SKM-1 (cell line): Measurements from ENCODE around the gene CENPN.

Experiments used
- DNase-seq: peaks from one replicate; lab custom pipeline; 2025; ENCODE audit not compliant: unreplicated experiment; lab: John Stamatoyannopoulos, UW

The CENPN gene

GRCh38 chr16:80990978-80991377 lies 16.0 kb upstream of the CENPN start:
- DNase-seq = no peak

- DNase-seq = no peak
Observed at GRCh38 chr16:80991792-80992430, 15.1 kb upstream of the CENPN start.

GRCh38 chr16:80992676-80993293 lies 14.2 kb upstream of the CENPN start:
- DNase-seq = no peak

- no peak for DNase-seq
Observed at GRCh38 chr16:80993307-80993706, 13.7 kb upstream of the CENPN start.

GRCh38 chr16:80993834-80994233 lies 13.2 kb upstream of the CENPN start:
- DNase-seq = no peak

- DNase-seq = no peak
Observed at GRCh38 chr16:80994451-80994850, 12.6 kb upstream of the CENPN start.

- DNase-seq = no peak
Observed at GRCh38 chr16:80996688-80997138, 10.3 kb upstream of the CENPN start.

- no peak for DNase-seq
Observed at GRCh38 chr16:80997139-80997798, 9.7 kb upstream of the CENPN start.

- DNase-seq = no peak
Observed at GRCh38 chr16:80997964-80998620, 8.9 kb upstream of the CENPN start.

GRCh38 chr16:81000873-81001272 lies 6.1 kb upstream of the CENPN start:
- DNase-seq = no peak

- DNase-seq = no peak
Observed at GRCh38 chr16:81001330-81001729, 5.7 kb upstream of the CENPN start.

- DNase-seq = no peak
Observed at GRCh38 chr16:81003064-81003463, 4.0 kb upstream of the CENPN start.

- no peak for DNase-seq
Observed at GRCh38 chr16:81003610-81004460, 3.2 kb upstream of the CENPN start.

- DNase-seq = no peak
Observed at GRCh38 chr16:81004646-81005353, 2.2 kb upstream of the CENPN start.

- no peak for DNase-seq
Observed at GRCh38 chr16:81005610-81006161, 1.3 kb upstream of the CENPN start.

GRCh38 chr16:81006211-81006812 lies 702 bp upstream of the CENPN start:
- no peak for DNase-seq

- DNase-seq = no peak
Observed at GRCh38 chr16:81008505-81008789, 1.4 kb downstream of the CENPN start.

GRCh38 chr16:81012974-81013373 lies 6.0 kb downstream of the CENPN start:
- DNase-seq = no peak

- DNase-seq = no peak
Observed at GRCh38 chr16:81014672-81015071, 7.7 kb downstream of the CENPN start.

GRCh38 chr16:81018496-81018895 lies 11.5 kb downstream of the CENPN start:
- DNase-seq = no peak
